NCI-H69 (cell line): ENCODE data around the gene MYOD1.

ENCODE experiments used
- DNase-seq: peaks from one replicate; lab custom pipeline; 2025; lab: John Stamatoyannopoulos, UW

MYOD1 gene

DNA sequence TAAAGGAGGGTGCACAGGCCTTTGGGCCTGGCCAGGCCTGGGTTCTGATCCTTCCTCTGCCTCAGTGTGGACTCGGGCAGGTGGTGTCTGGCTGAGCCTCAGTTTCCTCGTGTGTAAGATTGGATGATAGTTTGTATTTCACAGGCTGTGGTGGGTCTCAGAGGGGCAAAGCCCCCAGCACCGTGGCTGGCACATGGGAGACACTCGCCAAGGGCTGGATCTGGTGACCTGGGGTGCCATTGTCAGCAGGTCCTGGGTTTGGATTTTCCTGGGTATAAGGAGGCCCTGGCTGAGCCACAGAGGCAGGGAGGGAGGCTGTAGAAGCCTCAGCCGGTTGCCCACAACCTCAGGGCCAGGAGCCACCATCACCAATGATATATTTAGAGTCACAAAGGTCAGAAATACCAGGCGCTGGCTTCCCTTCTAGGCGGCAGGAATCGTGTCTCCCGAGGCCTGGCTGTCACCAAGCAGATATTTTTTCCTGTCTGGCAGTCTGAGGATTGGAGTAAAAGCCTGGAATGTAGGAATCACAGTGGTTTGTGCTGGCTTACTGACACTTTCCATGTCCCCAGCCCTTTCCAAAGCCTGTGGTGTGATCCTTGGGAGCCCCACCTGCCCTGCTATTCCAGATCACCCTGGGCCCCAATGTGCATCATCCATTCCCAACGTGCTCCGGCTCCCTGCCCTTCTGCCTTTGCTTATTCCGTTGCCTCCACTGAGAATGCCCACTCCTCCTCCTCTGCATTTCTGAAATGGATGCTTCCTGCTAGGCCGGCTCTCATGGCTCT, 30.8 kb downstream of the MYOD1 start:
- no peak for DNase-seq

DNA sequence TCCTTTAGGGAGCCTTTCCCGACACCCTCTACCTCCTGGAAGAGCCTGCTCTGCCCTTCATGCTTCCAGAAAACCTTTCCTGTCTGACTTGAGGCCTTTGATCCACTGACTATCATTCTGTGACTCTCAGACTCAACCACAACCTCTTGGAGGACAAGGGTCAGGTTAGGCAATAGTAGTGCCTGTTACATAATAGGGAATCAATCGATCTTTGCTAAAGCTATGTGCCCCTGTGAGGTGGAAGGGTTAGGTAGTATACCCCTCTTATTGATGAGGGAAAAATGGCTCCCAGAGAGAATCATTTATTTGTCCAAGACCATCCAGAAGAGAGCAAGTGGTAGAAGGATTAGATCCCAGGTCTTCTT, 31.4 kb downstream of the MYOD1 start:
- DNase-seq: no peak

DNA sequence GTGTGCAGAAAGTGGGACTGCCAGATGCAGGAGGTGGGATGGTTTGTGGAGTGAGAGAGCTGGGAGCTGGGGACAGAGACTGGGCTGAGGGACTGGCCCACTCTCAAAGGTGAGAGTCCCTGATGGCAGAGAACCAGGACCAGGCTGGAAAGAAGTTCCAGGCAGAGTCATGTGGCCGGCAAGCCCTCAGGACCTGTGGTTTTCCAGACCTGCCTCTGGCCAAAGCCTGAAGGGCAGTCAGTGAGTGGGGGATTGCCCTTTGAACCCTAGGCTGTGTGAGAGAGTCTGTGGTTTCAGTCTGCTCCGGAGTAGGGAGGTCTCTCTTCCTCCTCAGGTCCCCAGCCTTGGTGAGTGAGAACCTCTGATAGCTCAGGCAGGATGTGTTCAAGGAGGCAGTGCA, 32.2 kb downstream of the MYOD1 start:
- no peak for DNase-seq

DNA sequence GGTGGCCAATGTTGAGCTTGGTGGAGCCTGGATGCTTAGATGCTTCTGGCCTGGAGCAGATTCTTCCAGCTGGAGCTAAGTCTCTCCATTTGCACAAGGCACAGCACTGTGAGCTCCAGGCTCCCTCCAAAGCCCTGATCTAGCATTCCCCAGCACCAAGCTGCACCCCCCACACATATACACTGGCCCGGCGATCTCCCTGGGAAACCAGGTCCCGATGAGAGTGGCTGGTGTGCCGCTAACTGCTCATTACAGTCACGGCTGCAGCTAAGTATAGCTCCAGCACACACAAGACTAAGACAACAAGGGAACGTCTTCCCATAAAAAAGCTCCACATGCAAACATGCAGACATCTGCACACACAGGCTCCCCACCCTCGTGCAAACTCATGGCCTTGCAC, 32.8 kb downstream of the MYOD1 start:
- DNase-seq: peak; percentile 19

DNA sequence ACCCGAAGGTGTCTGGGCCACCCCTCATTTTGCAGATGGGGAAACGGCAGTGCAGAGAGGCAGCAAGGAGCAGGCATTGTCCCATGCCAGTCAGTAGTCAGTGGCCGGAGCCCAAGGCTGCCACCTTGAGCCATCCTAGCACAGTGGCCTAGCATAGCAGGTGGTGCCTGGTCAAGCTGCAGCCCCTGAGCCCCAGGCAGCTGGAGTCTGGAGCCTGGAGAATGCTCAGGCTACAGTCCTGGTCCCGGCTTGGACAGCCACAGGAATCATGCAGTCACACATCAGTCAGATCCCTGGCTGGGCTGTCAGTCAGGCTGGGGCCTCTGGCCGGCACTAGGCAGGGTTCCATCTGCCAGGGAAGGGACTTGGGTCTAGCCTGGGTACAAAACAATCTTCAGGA, 33.8 kb downstream of the MYOD1 start:
- no peak for DNase-seq

DNA sequence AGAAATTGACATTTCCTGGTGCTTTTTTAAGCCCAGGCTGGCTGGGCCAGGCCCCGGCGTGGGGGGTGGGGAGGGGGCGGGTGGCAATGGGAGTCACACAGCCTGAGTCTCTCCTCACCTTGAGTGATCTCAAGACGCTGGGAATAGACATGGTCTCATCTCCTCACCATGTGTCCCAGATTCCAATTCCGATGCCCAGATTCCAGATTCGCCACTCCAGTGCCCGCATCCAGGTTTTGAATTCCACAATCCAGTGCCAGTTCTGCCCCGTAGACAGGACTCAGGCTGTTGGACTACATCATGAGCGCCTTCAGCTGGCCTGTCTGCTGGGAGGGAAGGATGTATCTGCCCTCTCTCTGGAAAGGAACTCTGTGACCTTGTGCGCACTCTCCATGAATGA, 34.3 kb downstream of the MYOD1 start:
- DNase-seq: no peak

DNA sequence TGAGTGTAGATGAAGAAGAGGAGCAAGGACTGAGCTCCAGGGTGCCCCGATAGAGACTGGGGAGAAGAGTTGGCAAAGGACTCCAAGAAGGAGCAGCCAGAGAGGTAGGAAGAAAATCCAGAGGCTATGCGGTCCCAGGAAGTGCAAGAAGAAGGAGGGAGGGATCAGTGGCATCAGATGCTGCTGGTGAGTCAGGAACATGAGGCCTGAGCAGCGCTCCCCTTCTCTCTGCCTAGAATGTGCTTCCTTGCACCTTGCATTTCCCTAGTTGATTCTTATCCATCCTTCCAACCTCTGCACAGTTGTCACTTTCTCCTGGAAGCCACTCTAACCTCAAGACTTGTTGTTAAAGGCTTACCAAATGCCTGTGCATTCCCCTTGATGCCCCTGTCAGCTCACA, 36.5 kb downstream of the MYOD1 start:
- no peak for DNase-seq

DNA sequence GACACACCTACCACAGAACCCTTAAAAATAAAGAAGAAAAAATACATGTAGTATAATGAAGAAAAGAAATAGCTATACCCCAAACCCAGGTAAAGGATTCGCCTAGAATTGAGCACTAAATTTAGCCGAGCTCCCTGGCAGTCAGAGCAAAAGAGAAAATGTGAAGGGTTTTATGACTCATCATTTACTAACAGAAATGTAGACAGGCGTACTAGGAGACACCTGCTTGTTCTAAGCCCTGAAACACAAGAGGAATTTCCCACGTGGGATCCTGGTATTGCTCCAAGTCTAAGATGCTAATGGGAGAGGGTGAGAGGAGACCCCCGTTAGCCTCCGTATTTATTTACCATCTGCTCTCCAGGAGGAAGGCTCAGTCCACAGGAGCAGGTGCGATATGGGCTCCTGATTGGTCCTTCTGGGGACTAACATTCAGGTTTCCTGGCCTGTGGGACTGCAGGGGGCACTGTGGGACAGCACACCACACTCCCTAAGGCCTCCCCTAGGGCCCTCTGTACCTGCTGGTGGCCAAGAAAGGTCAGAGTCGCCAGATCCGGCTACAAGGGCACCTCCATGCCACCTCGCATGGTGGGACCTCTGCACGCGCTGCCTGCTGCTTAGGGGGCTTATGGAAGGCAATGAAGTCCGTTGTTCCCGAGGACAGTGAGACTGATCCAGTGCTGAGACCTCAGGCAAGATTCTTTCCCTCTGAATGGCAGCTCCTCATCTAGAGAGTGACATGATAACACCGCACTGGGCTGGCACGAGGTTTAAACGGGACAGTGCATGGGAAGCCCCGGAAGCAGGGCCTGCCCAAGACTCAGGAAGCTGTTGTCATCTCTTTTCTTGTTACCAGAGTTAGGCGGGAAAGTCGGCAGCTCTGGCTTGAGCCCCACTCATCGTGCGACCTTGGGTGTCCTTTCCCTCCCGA, 41.0 kb downstream of the MYOD1 start:
- peak; percentile 84 for DNase-seq

DNA sequence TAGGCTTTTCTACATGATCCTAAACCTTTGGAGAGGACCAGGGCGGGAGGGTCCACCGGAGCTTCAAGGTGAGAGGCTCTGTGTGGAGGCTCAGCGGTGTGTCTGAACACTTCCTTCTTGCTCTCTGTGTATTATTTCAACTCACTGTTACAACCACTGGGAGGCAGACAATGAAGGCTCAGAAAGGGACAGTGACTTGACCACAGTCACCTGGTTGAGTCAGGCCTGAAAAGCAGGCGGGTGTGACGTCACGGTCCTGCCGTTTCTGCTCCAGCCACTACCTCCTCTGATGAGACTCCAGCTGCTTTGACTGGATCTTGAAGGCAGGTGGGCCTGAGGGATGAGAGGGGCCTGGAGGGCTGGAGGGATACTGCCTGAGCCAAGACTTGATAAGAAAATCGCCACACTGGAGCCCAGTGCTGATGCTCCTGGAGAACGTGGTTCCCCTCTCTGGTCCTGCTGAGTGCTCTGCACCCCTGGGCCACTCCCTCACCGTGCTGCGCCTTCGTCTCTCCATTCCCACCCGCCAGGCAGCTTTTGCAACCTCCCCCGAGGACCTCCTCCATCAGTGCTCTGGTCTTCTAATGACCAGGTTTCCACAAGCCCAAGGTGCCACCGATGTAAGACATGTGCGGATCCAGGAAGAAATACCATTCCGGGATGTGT, 43.1 kb downstream of the MYOD1 start:
- DNase-seq: peak; percentile 24

DNA sequence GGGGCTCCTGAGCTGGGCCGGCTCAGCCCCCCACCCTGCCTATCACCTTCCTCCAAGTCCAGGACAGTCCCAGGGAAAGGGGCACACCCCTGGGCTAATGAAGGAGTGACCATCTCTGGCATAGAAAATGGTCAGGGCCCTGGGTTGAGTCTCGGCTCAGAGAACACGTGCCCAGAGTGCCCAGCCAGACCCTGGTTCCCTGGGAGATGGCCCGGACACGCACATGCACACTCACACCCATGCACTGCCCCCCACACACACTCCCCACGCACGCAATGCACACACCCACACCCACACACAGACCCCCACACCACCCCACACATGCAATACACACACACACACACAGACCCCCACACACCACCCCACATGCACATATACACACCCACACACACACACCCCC, 43.9 kb downstream of the MYOD1 start:
- no peak for DNase-seq

DNA sequence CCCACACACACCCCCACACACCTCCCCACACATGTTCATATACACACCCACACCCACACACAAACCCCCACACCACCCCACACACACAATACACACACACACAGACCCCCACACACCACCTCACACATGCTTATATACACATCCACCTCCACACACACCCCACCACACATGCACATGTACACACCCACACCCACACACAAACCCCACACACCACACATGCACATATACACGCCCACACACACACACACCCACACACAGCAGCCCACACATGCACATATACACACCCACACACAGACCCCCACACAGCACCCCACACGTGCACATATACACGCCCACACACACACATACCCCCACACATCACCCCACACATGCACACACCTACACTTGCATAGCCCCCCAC, 44.3 kb downstream of the MYOD1 start:
- no peak for DNase-seq

DNA sequence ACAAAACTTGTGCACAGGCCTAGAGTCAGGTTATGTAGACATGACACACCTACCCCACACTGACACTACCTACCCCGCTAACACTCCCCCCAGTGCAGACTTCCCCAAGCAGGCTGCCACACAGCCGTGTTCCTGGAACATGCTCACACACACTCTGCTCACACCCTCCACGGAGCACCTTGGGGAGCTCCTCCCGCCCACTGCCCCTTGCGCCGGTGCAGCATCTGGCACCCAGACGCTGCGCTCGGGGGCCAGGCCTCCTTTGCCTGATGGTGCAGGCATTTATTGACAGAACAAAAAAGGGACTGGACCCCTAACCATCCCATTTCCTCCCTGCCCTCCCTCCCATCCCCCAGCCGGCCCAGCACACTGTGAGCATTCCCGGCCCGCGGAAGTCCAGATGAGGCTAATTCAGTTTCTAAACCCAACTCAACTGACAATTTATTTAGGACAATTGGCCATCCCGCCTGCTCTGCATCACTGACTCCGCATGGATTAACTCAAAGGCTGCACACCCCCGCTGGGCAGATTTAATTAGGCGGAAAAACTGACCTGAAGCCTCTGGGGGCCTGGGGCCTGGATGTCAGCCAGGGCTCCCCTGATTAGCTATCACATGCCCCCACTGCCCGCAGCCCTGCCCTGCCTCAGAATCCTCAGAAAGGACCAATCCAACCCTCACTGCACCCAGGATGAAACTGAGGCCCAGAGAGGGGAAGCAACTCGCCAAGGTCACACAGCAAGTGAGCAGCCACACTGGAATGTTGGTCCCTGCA, 45.3 kb downstream of the MYOD1 start:
- DNase-seq: peak; percentile 94

DNA sequence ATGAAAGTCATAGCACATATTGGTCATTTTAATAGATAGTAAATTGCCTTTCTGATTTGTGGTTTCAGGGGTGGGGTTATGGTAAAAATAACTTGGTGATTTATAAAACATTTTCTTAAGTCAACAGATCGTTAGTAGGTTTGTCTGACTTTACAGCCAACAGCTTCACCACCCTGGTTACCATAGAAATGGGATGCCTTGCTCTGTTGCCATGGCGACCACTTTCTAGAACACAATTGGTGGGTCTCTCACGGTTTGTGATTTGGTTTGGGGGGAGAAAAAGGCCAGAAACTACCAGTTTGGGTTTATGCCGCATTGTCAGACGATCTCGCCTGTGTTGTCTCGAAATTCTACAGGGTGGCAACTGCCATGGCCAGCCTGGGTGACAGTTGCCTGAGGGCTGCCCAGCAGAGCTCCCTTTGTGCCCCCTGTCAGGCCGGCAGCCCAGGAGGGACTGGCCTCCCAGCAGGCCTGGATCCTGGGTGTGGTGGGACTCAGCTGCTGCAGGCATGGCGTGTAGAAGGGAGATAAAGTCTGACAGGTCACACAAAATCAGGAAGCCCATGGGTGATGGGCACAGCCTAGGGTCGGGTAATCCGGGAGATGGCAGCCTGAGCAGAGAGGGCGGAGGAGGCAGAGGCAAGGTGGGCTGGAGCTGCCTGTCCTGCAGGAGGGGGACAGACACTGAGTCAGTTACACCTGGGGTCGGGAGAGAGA, 46.1 kb downstream of the MYOD1 start:
- peak; percentile 68 for DNase-seq

DNA sequence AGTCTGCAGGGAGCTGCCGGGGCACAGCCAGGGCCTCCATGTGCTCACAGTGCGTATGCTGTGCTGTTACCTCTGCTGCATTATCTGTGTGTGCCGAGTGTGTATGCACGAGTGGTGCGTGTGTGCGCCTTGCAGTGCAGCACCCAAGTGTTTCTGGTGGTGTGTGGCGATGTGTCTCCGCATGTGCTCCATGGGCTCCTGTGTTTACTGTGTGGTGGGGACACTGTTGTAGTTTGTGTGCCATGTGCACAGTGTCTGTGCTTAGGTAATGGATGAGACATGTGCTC, 46.6 kb downstream of the MYOD1 start:
- DNase-seq: peak; percentile 16

DNA sequence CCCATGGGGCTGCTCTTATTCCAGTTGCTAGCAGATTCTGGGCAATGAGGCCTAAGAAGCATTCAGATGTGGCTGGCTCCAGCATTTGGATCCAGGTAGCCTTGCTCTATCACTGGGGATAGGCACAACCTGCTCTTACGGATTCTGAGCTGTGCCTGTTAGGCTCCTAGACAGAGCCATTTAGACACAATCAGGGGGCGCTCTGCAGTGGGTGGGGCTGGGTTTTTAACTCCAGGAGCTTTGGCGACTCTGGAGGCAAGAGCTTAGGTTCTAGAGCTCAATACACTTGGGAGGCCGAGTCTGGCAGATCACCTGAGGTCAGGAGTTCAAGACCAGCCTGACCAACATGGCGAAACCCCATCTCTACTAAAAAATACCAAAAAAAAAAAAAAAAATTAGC, 47.2 kb downstream of the MYOD1 start:
- peak; percentile 44 for DNase-seq

DNA sequence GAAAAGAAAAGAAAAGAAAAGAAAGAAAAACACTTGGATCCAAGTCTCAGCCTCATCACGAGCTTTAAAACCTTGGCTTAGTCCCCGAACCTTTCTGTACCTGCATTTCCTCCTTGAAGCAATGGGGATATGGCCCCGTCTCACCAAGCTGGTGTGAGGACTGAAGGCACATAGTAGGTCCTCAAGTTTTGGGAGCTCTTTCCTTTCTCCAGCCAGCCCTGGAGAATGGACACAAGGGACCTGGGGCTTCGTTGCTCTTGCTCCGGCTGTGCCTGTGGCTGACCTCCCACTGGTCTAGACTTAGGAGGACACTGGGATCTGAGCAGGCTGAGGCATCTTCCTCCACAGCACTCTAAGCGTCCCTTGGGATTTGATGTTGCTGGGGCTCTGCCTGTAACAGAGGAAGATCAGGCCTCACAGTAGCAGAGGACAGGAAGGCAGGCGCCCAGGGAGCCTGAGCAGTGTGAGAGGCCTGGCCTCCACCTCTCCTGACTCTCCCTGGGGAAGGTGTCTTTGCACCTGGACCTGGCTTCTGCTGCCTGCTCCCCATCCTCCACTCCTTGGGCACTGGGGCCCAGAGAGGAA, 48.0 kb downstream of the MYOD1 start:
- DNase-seq: peak; percentile 72

DNA sequence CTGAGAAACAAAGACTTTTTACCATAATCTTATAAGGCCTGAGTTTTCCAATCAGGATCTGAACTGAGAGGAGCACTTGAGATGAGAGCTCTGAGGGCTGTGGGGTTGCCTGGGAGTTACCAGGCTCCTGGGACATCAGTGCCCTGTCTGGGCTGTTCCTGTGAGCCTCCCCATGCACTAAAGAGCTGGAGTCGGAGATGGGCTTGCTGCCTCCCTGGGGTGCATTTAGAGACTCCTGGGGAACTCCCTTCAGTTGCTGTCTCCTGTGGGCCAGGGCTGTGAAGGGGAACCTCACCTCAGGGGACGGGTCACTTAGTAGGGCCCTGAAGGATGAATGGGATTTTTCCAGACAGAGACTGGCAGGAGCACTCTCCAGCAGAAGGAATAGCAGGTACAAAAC, 48.5 kb downstream of the MYOD1 start:
- no peak for DNase-seq

DNA sequence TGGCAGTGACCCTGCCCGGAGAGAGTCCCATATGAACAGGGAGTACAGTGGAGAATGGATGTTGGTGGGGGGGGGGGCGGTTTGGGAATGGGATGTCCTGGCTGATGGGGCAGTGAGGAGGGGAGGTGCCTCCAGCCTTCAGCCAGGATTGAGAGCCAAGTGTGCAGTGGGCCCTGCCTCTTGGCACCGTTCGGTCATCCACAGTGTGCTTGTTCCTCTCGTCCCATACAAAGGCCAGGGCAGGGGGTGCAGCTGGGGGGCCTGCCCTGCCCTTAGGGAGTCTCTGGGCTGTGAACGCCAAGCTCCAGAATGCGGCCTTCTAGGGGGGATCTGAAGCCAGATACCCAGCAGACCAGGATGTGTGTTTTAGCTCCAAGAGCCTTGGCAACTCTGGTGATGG, 49.2 kb downstream of the MYOD1 start:
- no peak for DNase-seq

DNA sequence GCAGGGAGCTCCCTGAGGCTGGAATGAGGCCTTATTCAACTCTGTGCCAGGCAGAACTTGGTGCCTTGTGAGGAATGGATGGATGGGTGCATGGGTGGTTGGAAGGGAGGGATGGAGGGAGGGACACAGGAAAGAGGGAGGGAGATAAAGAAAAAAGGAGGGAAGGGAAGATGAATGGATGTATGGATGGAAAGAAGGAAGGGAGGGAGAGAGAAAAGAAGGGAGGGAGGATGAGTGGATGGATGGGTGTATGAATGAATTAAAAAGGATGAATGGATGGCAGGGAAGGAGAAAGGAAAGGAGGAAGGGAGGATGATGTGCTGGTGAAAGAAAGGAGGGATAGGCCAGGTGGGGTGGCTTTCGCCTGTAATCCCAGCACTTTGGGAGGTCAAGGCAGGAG, 49.8 kb downstream of the MYOD1 start:
- no peak for DNase-seq

DNA sequence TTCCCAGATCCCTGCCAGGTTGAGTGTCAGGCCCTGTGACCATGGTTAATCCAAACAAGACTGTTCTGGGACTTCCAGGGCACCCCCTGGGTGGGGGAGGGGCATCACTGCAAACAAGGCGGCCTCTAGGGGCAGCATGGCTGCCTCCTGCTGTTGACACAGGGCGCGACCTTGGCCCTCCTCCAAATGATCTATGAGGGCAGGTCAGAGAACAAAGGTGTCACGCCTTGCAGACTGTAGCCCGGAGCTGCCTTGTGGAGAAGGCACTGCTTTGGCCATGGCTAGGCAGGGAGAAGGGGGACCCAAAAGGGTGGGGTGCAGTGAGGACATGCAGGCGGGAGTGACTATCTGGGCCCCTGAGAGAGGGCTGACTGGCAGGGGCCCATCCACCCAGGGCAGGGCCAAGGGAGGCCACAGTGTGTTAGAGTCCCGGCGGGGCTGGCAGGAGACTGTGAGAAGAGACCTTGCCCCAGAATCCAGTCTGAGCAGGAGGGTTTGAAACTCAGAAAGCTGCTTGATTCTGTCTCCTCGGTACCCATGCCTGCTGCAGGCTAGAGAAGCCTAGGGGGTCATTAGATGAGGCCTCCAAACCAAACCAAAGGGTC, 50.8 kb downstream of the MYOD1 start:
- DNase-seq: peak; percentile 48

DNA sequence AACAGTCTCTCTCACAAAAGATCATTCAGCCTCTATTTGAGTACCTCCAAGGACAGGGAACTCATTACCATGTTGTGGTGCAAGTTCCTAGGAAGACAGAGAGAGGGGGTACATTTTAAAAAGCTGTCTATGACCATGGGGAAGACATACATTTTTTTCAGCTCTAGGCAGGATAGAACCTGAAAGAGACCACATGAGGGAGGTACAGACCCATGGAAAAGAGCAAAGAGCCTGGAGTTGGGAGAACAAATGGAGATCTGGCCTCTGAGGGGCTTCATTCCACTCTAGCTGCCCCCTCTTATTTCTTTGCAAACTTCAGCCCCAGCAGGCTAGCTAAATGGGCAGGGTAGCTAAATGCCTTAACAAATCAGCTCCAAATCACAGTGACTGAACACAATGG, 51.5 kb downstream of the MYOD1 start:
- peak; percentile 14 for DNase-seq
